ENCODE measurements around the gene ADCY9. TPM values are rescaled to one million over a fixed set of nuclear protein-coding genes. Genes with fewer than 3 reads are reported as not detected.

The ADCY9 gene
- polyA plus RNA-seq, 1 donor (not counting 4 experiments of a cell fraction or from before 2014, with no cell fraction given): 3.0 TPM

GRCh38 chr16:3959148-3959547 lies 157.1 kb downstream of the ADCY9 start:
- dilution Hi-C loops (cut with MboI; ENCODE audit: extremely low pct_ligation_motif_present, low sequenced_read_pairs): no loop called here
- Histone ChIP-seq H4K20me1 (ENCODE audit: control insufficient read depth, extremely low read depth, insufficient read depth, low read length) (no peaks in the 10 kb centered on the region), H3K9ac (ENCODE audit: control insufficient read depth, extremely low read depth, insufficient read depth, low read length) (no peak overlapping the region), H3K4me2 (ENCODE audit: control insufficient read depth, extremely low read depth, insufficient read depth, low read depth, low read length) (no peak overlapping the region), H3K4me3 (ENCODE audit: control insufficient read depth in 2 of 3, extremely low read depth in 1 of 3, insufficient read depth in 2 of 3, low read depth in 1 of 3, low read length in 3 of 3) (no peak overlapping the region), H3K27me3 (ENCODE audit: control insufficient read depth, extremely low read depth, insufficient read depth, low read length) (peaks cover 19% of the 10 kb centered on the region), H3K27ac (ENCODE audit: control insufficient read depth, insufficient read depth, low read length) (no peak overlapping the region), H2AFZ (ENCODE audit: control insufficient read depth, low read length) (no peak overlapping the region), H3K79me2 (ENCODE audit: control insufficient read depth, insufficient read depth, low read length) (no peaks in the 10 kb centered on the region), H3K36me3 (ENCODE audit: control insufficient read depth in 2 of 2, extremely low read depth in 1 of 2, insufficient read depth in 2 of 2, low read length in 2 of 2) (no peaks in the 10 kb centered on the region), H3K9me3 (ENCODE audit: control insufficient read depth, low read depth, low read length) (no peaks in the 10 kb centered on the region), H3K4me1 (ENCODE audit: control insufficient read depth, extremely low read depth, insufficient read depth, low read length) (peaks cover 8% of the 10 kb centered on the region), H3K9me1 (ENCODE audit: control insufficient read depth, extremely low read depth, insufficient read depth, low read length) (no peaks in the 10 kb centered on the region)
- TF ChIP-seq EZH2 (IDR thresholded peaks at IDR 0.05; ENCODE audit: low read length): no peak
- no peak for TF ChIP-seq CTCF (optimal IDR thresholded peaks at IDR 0.05 in 1 of 3, IDR thresholded peaks at IDR 0.05 in 1 of 3, conservative IDR thresholded peaks at IDR 0.05 in 1 of 3; ENCODE audit: extremely low read depth in 1 of 3, insufficient read depth in 2 of 3, low read length in 3 of 3)
- FAIRE-seq: no peak
- DNase-seq (ENCODE audit: low read depth, low spot score): no peak

DNA sequence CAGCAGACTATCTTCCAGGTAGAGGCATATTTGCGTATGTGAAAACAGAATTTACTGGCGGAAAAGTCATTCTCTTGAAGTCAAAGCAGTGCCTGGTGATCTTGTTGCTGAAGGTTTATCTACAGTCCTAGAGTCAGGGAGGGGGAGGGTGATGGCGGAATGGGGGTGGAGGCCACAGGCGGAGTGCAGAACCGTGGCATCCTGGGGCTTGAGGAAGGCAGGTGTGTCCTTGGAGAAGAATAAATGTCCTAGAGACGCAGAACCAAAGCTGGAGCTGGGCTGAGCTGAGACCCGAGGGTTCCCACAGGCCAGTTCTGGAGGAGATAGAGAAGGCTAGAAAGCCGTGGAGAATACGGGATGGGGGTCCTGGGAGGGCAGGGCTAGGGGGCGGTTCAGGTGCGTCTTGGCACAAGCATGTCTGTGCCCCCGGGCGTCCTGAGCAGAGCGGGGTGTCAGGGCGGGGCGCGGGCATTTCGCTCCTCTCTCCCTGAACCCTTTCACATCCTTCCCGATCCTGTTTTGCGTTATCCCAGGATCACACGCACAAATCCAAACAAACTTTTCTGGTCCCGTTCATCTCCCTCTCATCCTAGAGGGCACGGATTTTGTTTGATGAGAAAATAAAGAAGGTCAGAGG lies 158.8 kb downstream of the ADCY9 start:
- no peaks in the 10 kb centered on the region for H3K9me3 ChIP-seq (ENCODE audit: control insufficient read depth, low read depth, low read length)
- H4K20me1 ChIP-seq (ENCODE audit: control insufficient read depth, extremely low read depth, insufficient read depth, low read length): no peaks in the 10 kb centered on the region
- TF ChIP-seq EZH2 (IDR thresholded peaks at IDR 0.05; ENCODE audit: low read length): no peak
- TF ChIP-seq CTCF (optimal IDR thresholded peaks at IDR 0.05 in 1 of 3, IDR thresholded peaks at IDR 0.05 in 1 of 3, conservative IDR thresholded peaks at IDR 0.05 in 1 of 3; ENCODE audit: extremely low read depth in 1 of 3, insufficient read depth in 2 of 3, low read length in 3 of 3): no peak
- peaks cover 27% of the 10 kb centered on the region for H3K27me3 ChIP-seq (ENCODE audit: control insufficient read depth, extremely low read depth, insufficient read depth, low read length)
- no peak overlapping the region for H3K27ac ChIP-seq (ENCODE audit: control insufficient read depth, insufficient read depth, low read length)
- no peaks in the 10 kb centered on the region for H3K36me3 ChIP-seq (ENCODE audit: control insufficient read depth in 2 of 2, extremely low read depth in 1 of 2, insufficient read depth in 2 of 2, low read length in 2 of 2)
- H2AFZ ChIP-seq (ENCODE audit: control insufficient read depth, low read length): no peak overlapping the region
- FAIRE-seq: no peak
- no peak overlapping the region for H3K4me3 ChIP-seq (ENCODE audit: control insufficient read depth in 2 of 3, extremely low read depth in 1 of 3, insufficient read depth in 2 of 3, low read depth in 1 of 3, low read length in 3 of 3)
- DNase-seq (ENCODE audit: low read depth, low spot score): no peak
- peaks cover 8% of the 10 kb centered on the region for H3K4me1 ChIP-seq (ENCODE audit: control insufficient read depth, extremely low read depth, insufficient read depth, low read length)
- no peaks in the 10 kb centered on the region for H3K9me1 ChIP-seq (ENCODE audit: control insufficient read depth, extremely low read depth, insufficient read depth, low read length)
- H3K9ac ChIP-seq (ENCODE audit: control insufficient read depth, extremely low read depth, insufficient read depth, low read length): no peak overlapping the region
- dilution Hi-C loops (cut with MboI; ENCODE audit: extremely low pct_ligation_motif_present, low sequenced_read_pairs): no loop called here
- H3K4me2 ChIP-seq (ENCODE audit: control insufficient read depth, extremely low read depth, insufficient read depth, low read depth, low read length): peak overlapping the region; percentile 35
- H3K79me2 ChIP-seq (ENCODE audit: control insufficient read depth, insufficient read depth, low read length): no peaks in the 10 kb centered on the region
